HG03159 (cell line): ENCODE measurements around the gene PTPN21.

Experiments
- ATAC-seq: cut with Tn5 transposase; IDR thresholded peaks from one replicate; pipeline ENCODE4 v1.9.1; 2021; ENCODE audit warnings: mild to moderate bottlenecking, moderate library complexity; ENCODE audit not compliant: unreplicated experiment

The PTPN21 gene

DNA sequence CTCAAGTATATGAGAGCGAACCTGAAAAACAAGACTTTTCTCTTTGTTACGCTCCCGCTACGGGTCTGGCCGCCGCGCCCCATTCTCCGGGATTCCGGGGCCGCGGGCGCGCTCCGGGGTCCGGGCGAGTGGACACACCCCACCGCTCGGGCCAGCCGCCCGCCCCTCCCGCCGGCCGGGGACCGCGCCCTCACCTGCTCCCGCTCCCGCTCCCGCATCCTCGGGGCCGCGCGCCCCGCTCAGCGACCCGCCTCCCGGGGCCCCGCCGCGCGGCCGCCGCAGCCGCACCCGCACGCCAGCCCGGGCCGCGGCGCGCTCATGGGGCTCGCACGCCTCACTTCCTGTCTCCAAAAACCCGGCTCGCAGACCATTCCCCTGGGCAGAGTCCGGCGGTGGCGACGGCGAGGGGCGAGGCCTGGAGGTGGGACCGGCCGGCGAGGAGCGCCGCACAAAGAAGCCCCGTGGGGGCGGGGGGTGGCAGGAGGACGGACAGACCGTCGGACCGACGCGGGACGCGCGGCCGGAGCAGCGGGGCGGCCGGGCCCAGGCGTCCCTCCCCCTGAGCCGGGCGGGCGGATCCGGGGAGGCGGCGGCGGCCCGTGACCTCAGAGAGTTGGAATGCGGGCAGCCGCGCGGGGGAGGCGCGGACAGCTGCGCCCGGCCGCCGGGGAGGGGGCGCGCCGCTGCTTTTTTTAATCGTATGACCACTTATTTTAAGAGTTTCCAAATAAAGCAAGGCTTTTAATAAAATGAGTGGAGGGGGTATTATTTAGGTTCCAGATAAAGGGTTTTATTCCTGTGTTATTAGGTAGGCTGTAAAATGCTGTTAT, at the start of gene PTPN21:
TSS of gene PTPN21 (minus strand) at position 551 of the 830 bp plus-strand sequence. CDS start 4,590 bp downstream, outside the sequence.
- ATAC-seq = no peak

DNA sequence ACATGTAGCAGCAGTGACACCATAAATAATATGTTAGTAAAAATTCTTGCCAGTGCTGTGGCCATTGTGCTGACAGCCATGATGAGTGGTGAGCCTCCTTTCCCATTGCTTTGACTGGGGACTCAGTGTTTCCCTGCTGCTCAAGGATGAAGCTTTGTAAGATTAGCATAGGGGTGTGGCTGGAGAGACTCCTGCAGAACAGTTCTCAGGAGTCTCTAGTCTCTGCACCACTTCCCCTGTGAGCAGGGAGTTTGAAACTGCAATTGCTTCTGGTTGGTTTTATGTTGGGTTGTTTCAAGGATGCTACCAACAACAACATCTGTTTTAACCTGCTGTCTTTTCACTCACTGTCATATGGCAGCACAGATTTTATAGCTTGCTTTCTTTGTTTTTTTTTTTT, 49.4 kb upstream of the PTPN21 start:
- ATAC-seq = no peak

DNA sequence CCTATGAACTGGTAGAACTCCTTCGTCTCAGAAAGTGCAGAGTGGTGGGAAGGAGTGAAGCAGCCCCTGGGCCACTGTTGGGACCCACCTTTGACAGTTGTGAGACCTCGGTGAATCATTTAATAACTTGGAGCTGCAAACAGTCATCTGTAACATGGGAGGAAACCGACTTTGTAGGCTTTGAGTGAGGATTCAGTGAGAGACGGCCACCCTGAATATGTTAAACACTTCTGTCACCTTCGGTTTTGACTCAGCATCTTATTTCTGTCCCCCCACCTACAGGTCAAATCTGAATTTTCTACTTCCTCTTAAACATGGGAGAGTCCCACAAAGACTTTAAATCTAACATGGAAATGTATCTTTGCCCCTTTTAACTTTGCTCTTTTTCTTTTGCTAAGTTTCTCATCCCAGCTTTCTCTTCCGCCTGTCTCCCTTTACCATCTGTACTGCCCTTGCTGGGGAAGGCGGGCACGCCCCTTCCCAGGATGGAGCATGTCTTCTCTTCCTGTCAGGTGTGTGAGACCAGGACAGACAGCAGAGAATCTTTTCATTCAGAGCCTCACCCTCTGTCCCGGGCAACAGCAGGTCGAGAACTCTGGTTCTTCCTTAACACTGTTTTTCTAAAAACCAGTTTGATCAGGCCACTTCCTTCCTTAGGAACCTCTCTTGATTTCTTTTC, 45.1 kb upstream of the PTPN21 start:
- ATAC-seq = peak; percentile 95

DNA sequence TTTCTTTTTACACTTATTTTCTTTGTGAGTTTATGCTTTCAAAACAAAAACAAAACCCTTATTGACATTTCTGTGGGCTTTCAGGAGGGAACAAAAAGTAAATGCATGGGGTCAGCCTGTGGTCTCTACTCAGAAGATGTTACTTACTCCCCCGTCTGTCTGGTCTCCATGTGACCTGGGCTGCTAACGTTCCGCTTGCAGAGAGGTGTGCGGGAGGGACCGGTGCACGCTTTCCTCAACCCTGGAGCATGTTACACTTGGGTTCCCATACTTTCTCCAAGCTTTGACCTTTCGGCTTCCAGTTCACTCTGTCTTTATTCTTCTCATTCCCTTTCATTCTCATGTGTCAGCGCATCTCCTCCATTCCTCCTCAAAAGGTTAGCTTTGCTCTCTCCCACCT, 44.5 kb upstream of the PTPN21 start:
- no peak for ATAC-seq

DNA sequence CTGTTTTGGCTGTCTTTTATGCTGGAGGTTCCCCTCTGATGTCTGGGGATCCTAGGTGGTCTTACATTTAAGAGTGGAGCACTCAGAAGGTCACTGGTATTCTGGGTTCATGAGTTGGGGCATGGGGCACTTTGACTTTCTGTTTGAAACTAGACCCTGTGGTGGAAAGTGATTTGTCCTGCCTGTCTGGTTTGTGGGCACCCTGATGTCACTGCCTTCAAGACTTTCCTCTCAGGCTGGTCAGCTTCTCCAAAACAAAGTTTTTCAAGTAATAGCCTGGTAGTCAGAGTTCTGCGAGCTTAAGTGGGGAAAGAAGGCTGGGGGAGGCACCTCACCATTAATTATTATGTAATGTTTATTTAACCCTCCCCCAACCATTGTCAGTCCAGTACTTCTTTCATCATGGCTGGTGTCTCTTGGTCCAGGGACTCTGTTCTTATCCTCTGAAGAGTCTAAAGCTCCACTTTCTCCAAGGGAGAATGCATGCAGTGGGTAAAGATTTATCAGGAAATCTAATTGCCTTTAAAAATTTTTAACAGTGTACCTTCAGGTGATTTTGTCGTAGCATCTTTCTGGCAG, 43.4 kb upstream of the PTPN21 start:
- ATAC-seq = no peak

DNA sequence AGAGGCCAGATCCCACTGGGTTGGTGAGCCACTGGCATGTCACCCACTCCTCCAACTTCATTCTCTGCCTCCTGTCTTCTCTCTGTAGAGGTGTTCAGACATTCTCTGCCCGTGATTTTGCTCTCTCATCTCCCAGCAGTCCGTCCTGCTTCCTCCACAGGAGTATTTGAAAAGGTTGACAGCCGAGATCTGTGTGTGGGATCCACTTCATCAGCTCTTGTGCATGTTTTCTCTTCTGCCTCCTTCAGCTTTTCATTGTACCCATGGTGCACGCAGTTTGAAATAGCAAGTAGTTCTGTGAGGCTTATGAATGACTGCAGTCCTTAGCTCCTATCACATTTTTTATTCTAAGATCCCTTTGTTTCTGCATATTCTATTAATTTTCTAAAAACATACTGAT, 42.8 kb upstream of the PTPN21 start:
- no peak for ATAC-seq

DNA sequence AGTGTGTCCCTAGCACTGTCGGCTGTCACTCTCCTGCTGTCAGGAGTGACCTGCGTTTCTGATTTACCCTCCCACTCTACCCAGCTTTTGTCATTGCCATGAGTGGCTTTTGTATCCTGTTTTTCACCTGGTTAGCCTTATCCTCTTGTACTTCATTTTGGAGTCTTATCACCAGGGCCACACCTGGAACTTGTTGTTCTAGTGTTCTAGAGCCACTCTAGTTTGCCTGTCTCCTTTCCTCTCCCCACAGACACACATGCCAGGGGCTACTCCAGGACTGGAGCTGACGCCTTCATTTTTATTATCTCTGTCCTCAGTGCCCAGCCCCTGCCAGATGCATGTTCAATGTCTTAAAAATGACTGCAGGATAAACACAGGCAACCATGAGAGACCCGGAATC, 42.2 kb upstream of the PTPN21 start:
- ATAC-seq = no peak

DNA sequence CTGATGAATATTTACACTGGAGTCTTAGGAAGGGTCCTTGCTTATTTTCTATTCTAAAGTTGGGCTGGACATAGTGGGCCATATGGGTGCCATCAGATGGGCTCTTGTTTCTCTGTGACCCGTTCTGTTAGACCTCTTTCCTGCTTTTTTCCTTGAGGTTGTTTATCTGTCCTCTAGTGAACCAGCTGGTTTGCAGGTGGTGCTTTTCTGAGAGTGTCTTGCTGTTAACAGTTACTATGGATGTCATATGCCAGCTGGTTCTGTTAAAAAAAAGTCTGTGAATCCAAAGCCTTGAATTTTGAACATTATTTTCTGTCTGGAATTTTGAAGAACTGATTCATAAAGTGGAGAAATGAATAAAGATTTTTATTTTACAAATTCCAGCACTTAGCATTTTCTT, 37.2 kb upstream of the PTPN21 start:
- no peak for ATAC-seq

DNA sequence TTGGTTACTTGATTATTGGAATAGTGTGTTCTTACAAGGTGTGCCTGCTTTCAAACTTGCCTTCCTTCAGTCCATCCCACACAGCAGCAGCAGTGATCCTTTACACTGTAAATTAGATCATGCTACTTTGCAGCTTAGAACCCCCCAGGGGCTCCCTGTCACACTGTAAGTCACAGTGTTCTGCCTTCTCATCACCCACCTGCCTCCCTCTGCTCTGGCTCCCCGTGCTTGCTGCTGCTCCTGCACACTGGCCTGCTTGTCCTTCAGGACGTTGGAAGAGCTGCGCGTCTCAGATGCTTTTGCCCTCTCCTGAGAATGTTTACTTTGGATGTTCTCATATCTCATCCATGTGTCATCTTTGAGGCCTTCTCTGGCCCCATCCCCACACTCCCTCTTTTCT, 35.4 kb upstream of the PTPN21 start:
- no peak for ATAC-seq

DNA sequence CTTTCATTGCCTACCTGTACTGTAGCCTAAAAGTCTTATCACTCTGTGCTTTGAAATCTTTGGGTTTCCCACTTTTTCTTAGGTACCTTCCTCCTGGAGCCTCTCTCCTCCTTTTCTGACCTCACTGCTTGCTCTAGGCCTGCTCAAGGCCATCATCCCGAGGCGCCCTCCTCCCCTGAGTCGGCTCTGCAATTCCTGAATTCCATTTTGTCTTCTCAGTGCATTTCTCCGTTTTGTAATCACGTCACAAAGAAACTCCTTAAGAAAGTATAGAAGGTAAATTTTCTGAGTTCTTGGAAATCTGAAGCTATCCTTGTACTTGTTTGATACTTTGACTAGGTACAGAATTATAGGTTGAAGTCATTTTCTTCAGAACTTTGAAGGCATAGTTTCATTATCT, 33.3 kb upstream of the PTPN21 start:
- no peak for ATAC-seq

DNA sequence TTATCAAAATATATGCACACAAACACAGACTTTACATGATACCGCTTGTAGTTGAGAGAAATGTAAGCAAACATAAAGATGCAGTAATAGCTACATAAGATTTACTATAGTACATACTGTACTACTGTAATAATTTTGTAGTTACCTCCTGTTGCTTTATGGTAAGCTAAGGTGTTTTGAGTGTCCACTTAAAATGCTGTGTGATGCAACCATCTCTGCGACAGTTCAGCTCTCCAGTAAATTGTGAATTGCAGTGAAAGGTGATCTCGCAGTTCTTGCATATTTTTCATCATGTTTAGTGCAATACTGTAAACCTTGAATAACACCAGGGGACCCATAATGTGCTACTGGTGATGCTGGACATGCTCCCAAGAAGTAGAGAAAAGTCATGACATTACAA, 29.6 kb upstream of the PTPN21 start:
- no peak for ATAC-seq

DNA sequence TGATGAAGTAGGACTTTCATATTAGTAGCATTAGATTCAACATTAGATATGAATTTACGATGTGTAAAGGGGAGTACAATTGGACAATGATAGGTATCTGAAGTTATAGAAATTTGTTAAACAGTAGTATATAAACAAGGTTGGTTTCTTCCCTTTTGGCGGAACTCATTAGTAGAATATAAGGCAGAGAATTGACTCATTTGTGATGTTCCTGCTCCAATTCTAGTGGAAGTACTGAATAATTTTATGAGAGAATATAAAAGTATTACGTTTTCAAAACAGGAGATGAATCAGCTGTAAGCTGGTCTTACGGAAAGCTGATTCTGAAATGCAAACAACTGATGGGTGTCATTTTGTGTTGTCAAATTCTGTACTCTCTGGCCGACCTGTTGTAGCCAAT, 21.4 kb upstream of the PTPN21 start:
- ATAC-seq = no peak

DNA sequence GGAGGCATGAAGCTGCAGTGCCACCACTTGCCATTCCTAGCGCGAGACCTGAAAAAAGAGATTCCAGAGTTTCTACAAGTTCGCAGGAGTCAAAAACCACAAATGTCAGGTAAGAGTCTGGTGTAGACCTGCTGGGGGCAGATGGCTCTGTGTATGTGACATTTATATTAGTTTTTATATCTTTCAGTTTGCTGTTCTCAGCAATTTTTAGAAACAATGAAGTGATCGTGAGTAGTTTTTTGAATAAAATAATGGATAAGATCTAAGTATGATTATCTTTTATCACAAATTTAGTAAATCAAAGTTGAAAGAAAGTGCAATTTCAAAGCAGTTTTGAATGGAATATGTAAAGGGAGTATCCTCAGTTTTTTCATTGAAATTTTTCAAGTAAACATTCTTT, 17.3 kb upstream of the PTPN21 start:
- no peak for ATAC-seq

DNA sequence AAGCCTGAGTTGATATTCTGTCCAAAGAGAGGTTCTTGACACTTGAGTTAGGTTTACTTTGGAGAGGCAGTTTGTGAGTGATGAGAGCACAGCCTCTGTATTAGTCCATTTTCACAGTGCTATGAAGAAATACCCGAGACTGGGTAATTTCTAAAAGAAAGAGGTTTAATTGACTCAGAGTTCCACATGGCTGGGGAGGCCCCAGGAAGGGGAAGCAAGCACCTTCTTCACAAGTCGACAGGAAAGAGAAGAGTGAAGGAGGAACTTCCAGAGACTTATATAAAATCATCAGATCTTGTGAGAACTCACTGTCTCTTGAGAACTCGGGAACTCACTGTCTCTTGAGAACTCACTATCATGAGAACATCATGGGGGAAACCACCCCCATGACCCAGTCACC, 13.4 kb upstream of the PTPN21 start:
- no peak for ATAC-seq

DNA sequence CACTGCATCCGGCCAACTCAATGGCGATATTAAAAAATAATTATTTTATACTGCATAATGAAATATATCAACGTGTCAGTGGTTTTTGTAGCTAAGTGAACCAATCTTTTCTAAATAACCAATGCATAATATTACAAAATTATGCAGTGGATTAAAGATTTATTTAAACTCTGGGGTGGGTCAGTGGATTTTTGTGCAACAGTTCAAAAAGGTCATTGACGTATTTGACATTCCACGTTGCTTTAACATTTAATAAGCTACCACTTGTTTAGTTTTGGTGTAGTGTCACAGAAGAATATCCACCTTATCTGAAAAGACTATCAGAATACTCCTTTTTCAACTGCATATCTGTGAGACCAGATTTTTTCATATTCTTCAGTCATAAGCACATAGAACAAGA, 10.6 kb upstream of the PTPN21 start:
- ATAC-seq = no peak

DNA sequence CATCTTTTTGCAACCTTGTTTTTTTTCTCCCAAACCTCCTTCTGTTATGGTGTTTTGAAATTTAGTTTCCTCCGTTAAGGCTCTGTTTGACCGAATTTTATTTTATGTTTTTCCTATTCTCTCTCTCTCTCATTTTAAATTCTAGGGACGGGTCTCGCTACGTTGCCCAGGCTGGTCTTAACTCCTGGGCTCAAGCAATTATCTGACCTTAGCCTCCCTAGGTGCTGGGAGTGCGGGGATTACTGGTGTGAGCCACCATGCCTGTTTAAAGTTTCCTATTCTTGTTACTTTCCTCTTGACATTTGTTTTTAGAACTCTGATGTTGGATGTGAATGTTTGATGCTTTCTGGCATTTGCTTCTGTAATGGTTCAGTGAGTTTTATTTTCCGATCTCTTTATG, 9.0 kb upstream of the PTPN21 start:
- ATAC-seq = no peak

DNA sequence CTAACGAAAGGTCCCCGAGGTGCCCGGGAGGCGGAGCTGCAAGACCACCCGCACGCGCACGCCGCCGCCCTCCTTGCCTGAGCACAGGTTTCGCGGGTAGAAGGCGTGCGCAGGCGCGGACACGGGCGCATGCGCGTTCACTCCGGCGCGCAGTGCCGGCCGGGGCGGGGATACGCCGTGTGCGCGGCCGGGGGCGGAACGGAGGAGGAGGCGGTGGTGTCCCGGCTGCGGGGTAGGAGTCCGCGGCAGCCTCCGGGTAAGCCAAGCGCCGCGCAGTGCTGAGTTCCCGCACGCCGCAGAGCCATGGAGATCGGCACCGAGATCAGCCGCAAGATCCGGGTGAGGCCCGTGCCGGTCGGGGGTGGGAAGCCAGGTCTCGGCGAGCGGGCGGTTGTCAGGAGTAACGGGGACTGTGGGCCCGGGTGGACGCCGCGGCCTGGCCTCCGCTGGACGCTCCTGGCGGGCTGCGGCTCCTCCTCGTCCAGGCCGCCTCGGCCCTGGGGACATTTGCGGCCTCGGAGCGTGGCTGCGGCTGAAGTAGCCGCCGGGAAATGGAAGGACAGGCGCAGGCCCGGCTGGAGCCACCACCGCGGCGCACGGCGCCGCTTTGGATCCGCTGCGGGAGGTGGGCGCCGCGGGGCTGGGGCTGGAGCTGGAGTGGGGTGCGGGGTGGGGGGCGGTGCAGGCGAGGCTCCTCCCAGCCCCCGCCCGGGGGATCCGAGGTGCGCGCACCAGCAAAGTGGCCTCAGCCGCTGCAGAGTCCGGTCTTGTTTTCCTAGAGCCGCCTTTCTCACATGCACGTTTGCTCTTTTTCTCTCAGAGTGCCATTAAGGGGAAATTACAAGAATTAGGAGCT, 8.3 kb upstream of the PTPN21 start, which contains the start of gene ZC3H14:
TSS of gene ZC3H14 (plus strand) at position 207 of the 856 bp plus-strand sequence. CDS start at position 304, 97 bp downstream.
- peak; percentile 97 for ATAC-seq

DNA sequence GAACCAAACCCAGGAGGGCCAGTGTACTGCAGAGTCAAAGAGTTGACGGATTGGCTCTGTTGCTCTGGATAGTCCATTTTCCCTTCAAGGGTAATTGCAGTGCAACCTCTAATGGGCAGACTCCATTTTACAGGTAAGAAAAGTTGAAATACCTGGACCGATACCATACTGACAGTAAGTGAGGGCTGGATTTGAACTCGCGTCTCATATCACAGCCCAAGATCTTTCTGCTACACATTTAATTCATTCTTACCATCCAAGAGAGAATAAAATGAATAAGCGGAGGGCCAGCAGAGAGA, 7.7 kb upstream of the PTPN21 start:
- peak; percentile 1 for ATAC-seq

DNA sequence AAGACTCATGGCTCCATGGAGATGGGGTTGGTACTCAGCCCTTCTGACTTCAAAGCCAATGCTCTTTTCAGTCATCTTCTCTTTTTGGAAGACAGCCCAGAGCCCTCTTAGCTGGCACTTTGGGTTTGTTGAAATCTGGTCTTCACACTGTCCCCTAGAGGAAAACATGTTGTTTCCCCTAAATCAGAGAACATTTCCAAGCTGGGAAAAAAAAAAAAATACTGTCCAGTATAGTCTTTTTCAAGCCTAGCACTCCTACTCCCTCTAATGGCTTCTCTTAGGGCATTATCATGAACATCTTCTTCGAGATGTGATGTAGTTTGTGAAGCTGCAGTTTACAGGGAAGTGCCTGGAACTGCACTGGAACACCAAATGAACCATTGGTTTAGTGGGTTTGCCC, 5.0 kb upstream of the PTPN21 start:
- no peak for ATAC-seq

DNA sequence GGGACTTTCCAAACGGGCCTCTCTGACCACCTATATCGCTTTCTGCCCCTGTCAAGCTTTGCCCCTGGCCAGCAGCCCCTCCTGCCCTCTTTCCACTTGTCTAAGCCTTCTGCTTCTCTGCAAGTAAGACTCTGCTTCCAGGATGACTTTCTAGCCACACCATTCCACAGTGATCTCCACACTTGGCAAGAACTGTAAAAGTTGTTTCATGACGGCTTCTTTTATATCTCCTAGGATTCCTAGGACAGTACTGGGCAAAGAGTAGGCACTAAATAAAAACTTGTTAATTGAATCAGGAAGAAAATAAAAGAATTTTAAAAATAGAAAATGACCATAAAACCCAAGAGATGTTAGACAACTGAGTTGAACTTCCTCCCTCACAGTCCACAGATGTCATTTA, 1.8 kb upstream of the PTPN21 start:
- ATAC-seq = no peak

DNA sequence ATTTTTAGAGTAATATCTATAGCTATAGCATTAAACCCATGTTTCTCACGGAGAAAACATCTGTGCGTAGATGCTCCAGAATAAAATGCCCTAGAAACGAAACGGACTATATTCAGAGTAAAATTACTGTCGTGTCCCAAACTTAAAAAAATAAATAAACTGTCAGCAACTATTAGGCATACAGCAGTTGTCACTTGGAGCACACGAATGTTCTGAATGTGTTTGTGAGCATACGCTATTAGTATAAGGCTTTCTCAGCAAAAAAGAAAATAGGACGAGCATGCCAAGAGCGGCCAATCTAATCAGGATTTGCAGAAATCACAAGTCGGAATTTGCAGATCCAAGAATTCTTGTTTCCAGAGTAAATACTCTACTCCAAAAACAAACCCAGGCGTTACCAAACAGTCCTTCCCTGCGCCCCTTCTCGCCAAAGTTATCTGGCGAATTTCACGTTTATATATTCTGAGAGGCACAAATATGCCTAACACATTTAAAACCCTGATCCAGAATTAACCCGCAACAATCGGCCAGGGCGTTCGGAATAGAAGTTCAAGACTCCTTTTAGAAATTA, 836 bp downstream of the PTPN21 start:
- no peak for ATAC-seq
